K562 (cell line): ENCODE results near the gene SAMM50. TPM values are rescaled to one million over a fixed set of nuclear protein-coding genes. Genes with fewer than 3 reads are reported as not detected.

Experiments used
- BCOR ChIP-seq: fragments of 450-650 bp; IDR thresholded peaks from 2 replicates; pipeline ENCODE4 v1.6.1; 2016
- BHLHE40 ChIP-seq: IDR thresholded peaks from 2 replicates; pipeline ENCODE4 v1.6.1; 2011; ENCODE audit warnings: low read length, improper control_type of control experiment
- E2F3 ChIP-seq: fragments of 250-450 bp; sonication (Bioruptor Pico); IDR thresholded peaks from 2 replicates; pipeline ENCODE4 v1.4.0; 2020; ENCODE audit warnings: mild to moderate bottlenecking
- ETV6 ChIP-seq, 3 experiments: fragments of 150-350 bp in 1 of 3; sonication (generic) in 1 of 3; formaldehyde crosslinking in 1 of 3; IDR thresholded peaks; 2 replicates each; pipeline versions ENCODE4 v1.6.1 to v1.8.0; 2014 to 2022; ENCODE audit warnings: borderline replicate concordance in 2 of 3, low read depth in 2 of 3, antibody characterized with exemption in 1 of 3, low read length in 1 of 3, mild to moderate bottlenecking in 1 of 3, missing genetic modification reagents in 1 of 3
- GATAD2A ChIP-seq: fragments of 450-650 bp; IDR thresholded peaks from 2 replicates; pipeline ENCODE4 v1.6.1; 2017
- HNRNPUL1 ChIP-seq: fragments of 200-400 bp; formaldehyde crosslinking; IDR thresholded peaks from 2 replicates; pipeline ENCODE4 v1.6.1; 2017; ENCODE audit warnings: low read length
- KDM5B ChIP-seq: fragments of 200-600 bp; sonication (generic); IDR thresholded peaks from 2 replicates; pipeline ENCODE4 v1.6.1; 2012; ENCODE audit warnings: low read depth, mild to moderate bottlenecking, moderate library complexity, low read length, control low read depth, inconsistent platforms; ENCODE audit not compliant: insufficient replicate concordance
- MAFG ChIP-seq: fragments of 450-650 bp; conservative IDR thresholded peaks from 2 replicates; pipeline ENCODE4 v1.6.1; 2016; ENCODE audit warnings: missing genetic modification characterization, missing compliant biosample characterization
- MCM7 ChIP-seq, 2 experiments: fragments of 450-650 bp; IDR thresholded peaks; 2 replicates each; pipeline ENCODE4 v1.6.1; 2016 to 2018
- NFE2 ChIP-seq: IDR thresholded peaks from 2 replicates; pipeline ENCODE4 v1.6.1; 2014; ENCODE audit warnings: antibody characterized with exemption, low read depth
- NRF1 ChIP-seq, 2 experiments: fragments of 450-650 bp; IDR thresholded peaks in 1 of 2; conservative IDR thresholded peaks in 1 of 2; 2 replicates each; pipeline ENCODE4 v1.6.1; 2014; ENCODE audit warnings: mild to moderate bottlenecking in 2 of 2
- PCBP2 ChIP-seq: fragments of 200-400 bp; formaldehyde crosslinking; IDR thresholded peaks from 2 replicates; pipeline ENCODE4 v1.6.1; 2018; ENCODE audit warnings: low read length, low read depth, mild to moderate bottlenecking, moderate library complexity; ENCODE audit not compliant: poor library complexity, severe bottlenecking
- RBM39 ChIP-seq: fragments of 200-400 bp; formaldehyde crosslinking; optimal IDR thresholded peaks from 2 replicates; pipeline ENCODE3; 2018; ENCODE audit warnings: low read depth, low read length
- SP1 ChIP-seq: sonication (generic); formaldehyde crosslinking; IDR thresholded peaks from 2 replicates; pipeline ENCODE4 v1.8.1; 2022; ENCODE audit warnings: mild to moderate bottlenecking, missing genetic modification reagents
- TCF15 ChIP-seq: fragments of 250-450 bp; sonication (Bioruptor Pico); IDR thresholded peaks from 2 replicates; pipeline ENCODE4 v1.8.0; 2022; ENCODE audit warnings: moderate library complexity, mild to moderate bottlenecking, inconsistent platforms
- TOE1 ChIP-seq, 2 experiments: fragments of 450-650 bp in 1 of 2; sonication (generic) in 1 of 2; formaldehyde crosslinking in 1 of 2; IDR thresholded peaks; 2 replicates each; pipeline versions ENCODE4 v1.7.1 to v1.8.0; 2016 to 2022; ENCODE audit warnings: borderline replicate concordance in 2 of 2, mild to moderate bottlenecking in 2 of 2, antibody characterized with exemption in 1 of 2, inconsistent platforms in 1 of 2, low read depth in 1 of 2, missing genetic modification reagents in 1 of 2, moderate library complexity in 1 of 2
- VEZF1 ChIP-seq: fragments of 200-800 bp; sonication (Bioruptor generic); IDR thresholded peaks from 2 replicates; pipeline ENCODE4 v1.6.1; 2017; ENCODE audit warnings: missing genetic modification characterization, missing compliant biosample characterization
- ZBTB8A ChIP-seq: fragments of 450-650 bp; IDR thresholded peaks from 2 replicates; pipeline ENCODE4 v1.6.1; 2018; ENCODE audit warnings: mild to moderate bottlenecking, moderate library complexity; ENCODE audit not compliant: partially characterized antibody
- ZEB2 ChIP-seq: fragments of 450-650 bp; IDR thresholded peaks from 2 replicates; pipeline ENCODE4 v1.6.1; 2016
- ZFX ChIP-seq: sonication (generic); formaldehyde crosslinking; IDR thresholded peaks from 2 replicates; pipeline ENCODE4 v1.8.0; 2022; ENCODE audit warnings: mild to moderate bottlenecking, missing genetic modification reagents, moderate library complexity
- ZHX1 ChIP-seq: fragments of 150-350 bp; conservative IDR thresholded peaks from 2 replicates; pipeline ENCODE4 v1.6.1; 2014; ENCODE audit warnings: low read length
- ZNF12 ChIP-seq: sonication (generic); formaldehyde crosslinking; IDR thresholded peaks from 2 replicates; pipeline ENCODE4 v1.4.0; 2020; ENCODE audit warnings: mild to moderate bottlenecking, missing genetic modification reagents
- ZNF175 ChIP-seq: fragments of 200-800 bp; sonication (Bioruptor generic); IDR thresholded peaks from 2 replicates; pipeline ENCODE4 v1.6.1; 2016; ENCODE audit warnings: low read depth, mild to moderate bottlenecking, missing genetic modification characterization, missing compliant biosample characterization
- ZNF431 ChIP-seq: sonication (generic); formaldehyde crosslinking; IDR thresholded peaks from 2 replicates; pipeline ENCODE4 v1.8.0; 2022; ENCODE audit warnings: mild to moderate bottlenecking, missing genetic modification reagents
- ZNF57 ChIP-seq: fragments of 450-650 bp; formaldehyde crosslinking; IDR thresholded peaks from 2 replicates; pipeline ENCODE4 v1.4.0; 2020; ENCODE audit warnings: mild to moderate bottlenecking, moderate library complexity
- ZNF707 ChIP-seq: fragments of 250-450 bp; sonication (Bioruptor Pico); conservative IDR thresholded peaks from 2 replicates; pipeline ENCODE4 v1.8.0; 2022; ENCODE audit warnings: inconsistent platforms, mild to moderate bottlenecking, moderate library complexity
- polyA plus RNA-seq, 8 experiments: library from polyadenylated mRNA; depleted of rRNA in 4 of 8; stranded (reverse) in 5 of 8; unstranded in 3 of 8; fragments of >200 nt; fragmentation: Nextera tagmentation in 2 of 8; fragmentation: Illumina TruSeq in 1 of 8; extraction: Ambion mirVana in 2 of 8; extraction: Trizol in 1 of 8; gene quantifications; 2 replicates each; pipeline versions ENCODE4 v1.2.1 to v1.2.3, GENCODE V29; 2011 to 2014; ENCODE audit warnings: inconsistent platforms in 1 of 8, missing spikeins in 1 of 8
- total RNA-seq, 7 experiments: library from RNA; depleted of rRNA in 6 of 7; stranded (reverse); fragments of >200 nt in 6 of 7; fragmentation: Illumina TruSeq in 2 of 7; extraction: Trizol in 2 of 7; gene quantifications; 2 replicates each; pipeline versions ENCODE4 v1.2.1 to v1.2.3, GENCODE V29; 2011 to 2021; ENCODE audit warnings: low replicate concordance in 1 of 7

SAMM50 gene
- total and polyA plus RNA-seq, 9 of the 15 experiments (the other 6 are each of a cell fraction or from before 2014, with no cell fraction given), result 14.6 to 49.3 (median 38.1) TPM

- TF ChIP-seq ZHX1 (no peak), SP1 (CRISPR knock-in tag) (no peak), ZBTB8A (no peak), MAFG (no peak), NRF1 (conservative IDR thresholded peaks at IDR 0.05 in 1 of 2, IDR thresholded peaks at IDR 0.05 in 1 of 2) (peak; percentile 82 to 84), TOE1 (IDR thresholded peaks at IDR 0.05; ENCODE audit: borderline replicate concordance) (no peak), TOE1 (CRISPR knock-in tag; IDR thresholded peaks at IDR 0.05; ENCODE audit: borderline replicate concordance, low read depth) (no peak), ZFX (CRISPR knock-in tag) (peak; percentile 25), E2F3 (CRISPR knock-in tag) (no peak), NFE2 (no peak), ZNF707 (CRISPR knock-in tag) (no peak), HNRNPUL1 (no peak), RBM39 (no peak), KDM5B (peak; percentile 43), ZEB2 (no peak), ZNF12 (no peak), PCBP2 (no peak), TCF15 (CRISPR knock-in tag) (no peak), ETV6 (IDR thresholded peaks at IDR 0.05; ENCODE audit: borderline replicate concordance in 1 of 2, low read depth in 2 of 2, low read length in 1 of 2) (no peak), ETV6 (CRISPR knock-in tag; IDR thresholded peaks at IDR 0.05; ENCODE audit: borderline replicate concordance) (no peak), MCM7 (IDR thresholded peaks at IDR 0.05) (no peak), ZNF57 (CRISPR knock-in tag) (no peak), GATAD2A (no peak), BHLHE40 (peak; percentile 45), BCOR (no peak), VEZF1 (CRISPR knock-in tag) (peak; percentile 41; the same call in 1 of the 2 replicates), ZNF175 (CRISPR knock-in tag) (0 out of 2 replicates have a peak, but pooled peaks have one; percentile 2), ZNF431 (no peak)
These were observed 69.2 kb downstream of the SAMM50 start, which contains the start of gene PARVB (continued) for GRCh38 chr22:44024288-44024921.
